GM21723 (cell line): Measurements from ENCODE around the gene PARP1.

Experiments
- ATAC-seq: cut with Tn5 transposase; IDR thresholded peaks from one replicate; pipeline ENCODE4 v1.9.1; 2021; ENCODE audit warnings: mild to moderate bottlenecking, moderate library complexity; ENCODE audit not compliant: unreplicated experiment

Gene PARP1

DNA sequence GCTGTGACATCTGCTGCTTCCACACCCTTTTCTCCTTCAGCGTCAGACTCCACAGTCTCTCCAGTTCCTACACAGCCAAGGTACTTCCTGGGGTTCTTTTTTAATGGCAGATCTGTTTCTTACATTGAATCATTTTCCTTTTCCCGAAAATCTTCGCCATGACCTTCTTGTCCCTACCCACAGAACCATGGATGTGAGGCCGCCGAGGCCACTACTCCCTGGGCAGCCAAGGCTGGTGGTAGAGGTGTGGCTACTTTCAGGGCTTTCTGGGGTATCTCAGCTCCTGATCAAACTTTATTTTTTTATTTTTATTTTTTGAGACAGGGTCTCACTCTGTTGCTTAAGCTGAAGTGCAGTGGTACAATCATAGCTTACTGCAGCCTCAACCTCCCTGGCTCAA lies 89.4 kb downstream of the PARP1 start:
- ATAC-seq, result no peak

DNA sequence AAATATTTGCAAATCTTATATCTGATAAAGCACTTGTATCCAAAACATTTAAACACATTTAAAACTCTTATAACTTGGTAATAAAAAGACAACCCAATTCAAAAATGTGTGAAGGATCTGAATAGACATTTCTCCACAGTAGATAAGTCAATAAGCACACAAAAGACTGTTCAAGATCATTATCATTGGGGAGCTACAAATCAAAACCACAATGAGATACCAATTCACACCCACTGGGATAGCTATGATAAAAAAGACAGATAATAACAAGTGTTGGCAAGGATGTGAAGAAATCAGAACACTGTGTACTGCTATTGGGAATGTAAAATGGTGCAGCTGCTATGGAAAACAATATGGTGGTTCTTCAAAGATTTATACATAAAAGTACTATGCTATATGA lies 93.8 kb downstream of the PARP1 start:
- ATAC-seq, result no peak

DNA sequence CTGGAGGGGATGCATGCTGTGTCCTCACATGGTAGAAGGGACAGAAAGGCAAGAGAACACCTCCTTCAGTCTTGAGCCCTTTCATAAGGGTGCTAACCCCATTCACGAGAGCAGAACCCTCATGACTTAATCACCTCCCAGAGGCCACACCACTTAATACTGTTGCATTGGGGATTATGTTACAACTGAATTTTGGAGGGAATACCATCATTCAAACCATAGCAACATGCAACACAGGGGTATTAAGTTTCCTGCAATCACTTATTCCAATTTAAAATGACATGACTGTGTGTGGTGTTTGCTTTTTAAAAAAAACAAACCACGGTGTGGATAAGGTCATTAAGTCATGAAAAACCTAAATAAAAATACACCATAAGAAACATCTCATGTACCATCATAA lies 95.8 kb downstream of the PARP1 start:
- ATAC-seq, result no peak

DNA sequence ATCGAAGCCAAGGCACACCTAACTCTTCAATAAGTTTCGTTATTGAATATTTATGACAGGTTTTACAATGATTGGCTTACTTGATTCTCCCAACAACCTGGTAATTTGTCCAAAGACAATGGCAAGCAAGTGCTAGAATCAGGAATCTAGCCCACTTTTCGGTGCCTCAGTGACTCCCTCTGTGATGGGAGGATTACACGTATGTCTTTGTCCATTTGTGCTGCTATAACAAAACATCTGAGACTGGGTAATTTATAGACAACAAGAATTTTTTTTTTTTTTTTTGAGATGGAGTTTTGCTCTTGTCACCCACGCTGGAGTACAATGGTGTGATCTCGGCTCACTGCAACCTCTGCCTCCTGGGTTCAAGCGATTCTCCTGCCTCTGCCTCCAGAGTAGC lies 96.5 kb downstream of the PARP1 start:
- no peak for ATAC-seq
